Calu3 (cell line): ENCODE results near the gene SOX8. TPM values are rescaled to one million over a fixed set of nuclear protein-coding genes. Genes with fewer than 3 reads are reported as not detected.

Source experiments
- BruUV-seq: library from RNA; stranded (reverse); fragments of 400-500 nt; replicated peaks from 2 replicates; lab custom pipeline; 2021; lab: Mats Ljungman, UMichigan
- CTCF ChIA-PET: fragments of 300-600 bp; sonication (Branson Sonifier 250); formaldehyde crosslinking; loops from one replicate; lab custom pipeline; 2022; ENCODE audit warnings: antibody characterized with exemption; lab: Charles Lee
- DNase-seq: peaks from one replicate; pipeline ENCODE4 v3.0.0; 2022
- H3K27ac Mint-ChIP-seq: one replicate; pipeline ENCODE4 v1.8.0; 2022; ENCODE audit warnings: mixed read lengths; ENCODE audit not compliant: unreplicated experiment
- H3K27me3 Mint-ChIP-seq: one replicate; pipeline ENCODE4 v1.8.0; 2022; ENCODE audit warnings: mixed read lengths; ENCODE audit not compliant: unreplicated experiment
- H3K36me3 Mint-ChIP-seq: one replicate; pipeline ENCODE4 v1.8.0; 2022; ENCODE audit warnings: mild to moderate bottlenecking, moderate library complexity, mixed read lengths; ENCODE audit not compliant: insufficient read depth, unreplicated experiment
- H3K4me1 Mint-ChIP-seq: one replicate; pipeline ENCODE4 v1.8.0; 2022; ENCODE audit warnings: mild to moderate bottlenecking, low read depth, mixed read lengths; ENCODE audit not compliant: unreplicated experiment
- H3K4me3 Mint-ChIP-seq: one replicate; pipeline ENCODE4 v1.8.0; 2022; ENCODE audit warnings: mild to moderate bottlenecking, low read depth, moderate library complexity, mixed read lengths; ENCODE audit not compliant: unreplicated experiment
- H3K9me3 Mint-ChIP-seq: one replicate; pipeline ENCODE4 v1.8.0; 2022; ENCODE audit warnings: low read depth, mixed read lengths; ENCODE audit not compliant: unreplicated experiment
- intact Hi-C: fragments of 100-400 bp; cut with micrococcal nuclease; formaldehyde crosslinking; loops from one replicate; pipeline ENCODE4 v1.10.0; 2022; ENCODE audit not compliant: unreplicated experiment
- total RNA-seq: library from RNA; stranded (reverse); gene quantifications from 2 replicates; pipeline ENCODE4 v1.2.3, GENCODE V29; 2022
- TF ChIP-seq, protein P1 (sequence below): fragments of 200-600 bp; IDR thresholded peaks from one replicate; pipeline ENCODE4 v1.8.0; 2022; ENCODE audit warnings: antibody characterized with exemption; ENCODE audit not compliant: unreplicated experiment

The SOX8 gene
- total RNA-seq, 1 experiment from 2014 or later, result 0.92 TPM

DNA sequence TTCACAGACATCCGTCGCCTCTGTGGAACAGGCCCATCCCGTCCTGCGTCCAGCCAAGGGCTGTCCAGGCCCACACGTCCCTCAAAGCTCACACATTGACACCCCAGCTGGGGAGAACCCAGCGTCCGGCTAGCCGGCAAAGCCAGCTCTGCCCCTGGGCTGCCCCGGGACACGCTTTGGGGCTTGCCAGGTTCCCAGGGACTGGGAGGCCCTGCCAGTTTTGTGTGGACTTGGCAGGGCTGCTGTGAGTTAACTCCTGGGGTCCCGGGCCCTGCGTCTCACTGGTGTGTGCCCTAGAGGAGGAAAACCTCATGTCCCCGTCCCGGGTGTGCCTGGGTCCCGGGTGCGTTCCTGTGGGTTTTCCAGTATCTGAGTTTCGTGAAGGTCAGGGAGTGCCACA lies 6.3 kb downstream of the SOX8 start:
- TF ChIP-seq, protein P1, sequence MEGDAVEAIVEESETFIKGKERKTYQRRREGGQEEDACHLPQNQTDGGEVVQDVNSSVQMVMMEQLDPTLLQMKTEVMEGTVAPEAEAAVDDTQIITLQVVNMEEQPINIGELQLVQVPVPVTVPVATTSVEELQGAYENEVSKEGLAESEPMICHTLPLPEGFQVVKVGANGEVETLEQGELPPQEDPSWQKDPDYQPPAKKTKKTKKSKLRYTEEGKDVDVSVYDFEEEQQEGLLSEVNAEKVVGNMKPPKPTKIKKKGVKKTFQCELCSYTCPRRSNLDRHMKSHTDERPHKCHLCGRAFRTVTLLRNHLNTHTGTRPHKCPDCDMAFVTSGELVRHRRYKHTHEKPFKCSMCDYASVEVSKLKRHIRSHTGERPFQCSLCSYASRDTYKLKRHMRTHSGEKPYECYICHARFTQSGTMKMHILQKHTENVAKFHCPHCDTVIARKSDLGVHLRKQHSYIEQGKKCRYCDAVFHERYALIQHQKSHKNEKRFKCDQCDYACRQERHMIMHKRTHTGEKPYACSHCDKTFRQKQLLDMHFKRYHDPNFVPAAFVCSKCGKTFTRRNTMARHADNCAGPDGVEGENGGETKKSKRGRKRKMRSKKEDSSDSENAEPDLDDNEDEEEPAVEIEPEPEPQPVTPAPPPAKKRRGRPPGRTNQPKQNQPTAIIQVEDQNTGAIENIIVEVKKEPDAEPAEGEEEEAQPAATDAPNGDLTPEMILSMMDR, result no peak
- intact Hi-C loops, result no loop called here
- H3K9me3 Mint-ChIP-seq, result no peaks in the 10 kb centered on the region
- H3K4me1 Mint-ChIP-seq, result no peaks in the 10 kb centered on the region
- no peak overlapping the region for H3K4me3 Mint-ChIP-seq
- H3K36me3 Mint-ChIP-seq, result peaks cover 3% of the 10 kb centered on the region
- CTCF ChIA-PET, result no interaction called here
- H3K27ac Mint-ChIP-seq, result no peak overlapping the region
- BruUV-seq, result no TSS peak
- peaks cover 90% of the 10 kb centered on the region for H3K27me3 Mint-ChIP-seq
- no peak for DNase-seq

DNA sequence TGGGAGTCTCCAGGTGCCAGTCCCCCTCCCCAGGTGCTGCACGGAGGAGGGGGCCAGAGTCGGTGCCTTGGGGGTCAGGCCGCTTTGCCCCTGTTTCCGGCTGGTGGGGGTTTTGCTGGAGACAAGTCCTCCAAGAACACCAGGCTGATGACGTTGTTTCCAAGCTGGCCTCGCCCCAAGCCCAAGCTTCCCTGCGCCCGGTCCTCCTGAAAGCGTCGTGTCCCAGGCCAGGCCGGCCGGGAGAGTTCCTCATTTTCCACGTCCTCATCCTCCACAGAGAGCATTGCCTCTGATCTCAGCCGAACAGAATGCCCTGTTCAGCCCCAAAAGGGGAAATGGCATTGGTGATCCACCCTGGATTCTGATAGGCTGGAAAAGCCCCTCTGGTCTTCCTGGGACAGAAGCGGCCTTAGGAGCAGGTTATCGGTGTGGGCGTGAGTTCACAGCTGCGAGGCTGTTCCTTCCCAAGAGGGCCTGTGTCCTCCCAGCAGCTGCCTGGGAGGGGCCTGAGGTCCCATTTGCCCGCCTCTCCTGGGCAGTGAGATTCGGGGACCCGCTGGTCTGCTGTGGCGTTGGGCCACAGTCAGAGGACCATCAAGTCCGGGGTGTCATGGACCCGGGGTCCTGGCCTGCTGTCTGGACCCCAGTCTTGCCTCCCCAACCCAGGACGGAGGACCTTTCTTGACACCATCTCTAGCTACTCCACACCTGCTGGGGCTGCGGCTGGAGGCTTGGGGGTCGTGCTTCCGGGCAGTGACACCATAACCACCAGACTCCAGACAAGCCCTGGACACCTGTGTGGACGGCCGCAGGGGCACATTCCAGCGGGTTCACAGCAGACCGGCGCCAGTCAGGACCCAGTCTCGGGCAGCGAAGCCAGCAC lies 7.1 kb downstream of the SOX8 start:
- no TSS peak for BruUV-seq
- CTCF ChIA-PET, result no interaction called here
- no peak overlapping the region for H3K4me3 Mint-ChIP-seq
- H3K4me1 Mint-ChIP-seq, result no peaks in the 10 kb centered on the region
- no peak for DNase-seq
- H3K9me3 Mint-ChIP-seq, result no peaks in the 10 kb centered on the region
- H3K27ac Mint-ChIP-seq, result no peak overlapping the region
- H3K36me3 Mint-ChIP-seq, result peaks cover 3% of the 10 kb centered on the region
- TF ChIP-seq, protein P1, result no peak
- H3K27me3 Mint-ChIP-seq, result peaks cover 87% of the 10 kb centered on the region
- intact Hi-C loops, result no loop called here

DNA sequence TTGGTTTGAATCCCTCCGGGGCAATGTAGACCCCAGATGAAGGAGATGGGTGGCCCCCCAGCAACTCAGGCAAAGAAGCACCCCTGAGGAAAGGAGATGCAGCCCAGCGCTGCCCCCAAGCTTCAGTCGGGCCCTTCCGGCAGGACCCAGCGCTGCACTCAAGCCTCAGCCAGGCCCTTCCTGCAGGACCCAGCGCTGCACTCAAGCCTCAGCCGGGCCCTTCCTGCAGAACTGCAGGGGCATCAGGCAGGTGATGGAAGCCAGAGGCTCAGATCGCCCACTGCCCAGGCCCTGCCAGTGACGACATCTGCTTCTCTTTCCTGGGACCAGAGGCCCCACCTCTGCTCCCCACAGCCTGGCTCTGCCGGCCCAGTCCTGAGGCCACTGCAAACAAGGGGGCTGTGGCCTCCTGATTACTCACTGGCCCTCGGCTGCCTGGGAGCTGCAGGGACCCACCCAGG lies 7.8 kb downstream of the SOX8 start:
- intact Hi-C loops, result no loop called here
- DNase-seq, result no peak
- no peaks in the 10 kb centered on the region for H3K9me3 Mint-ChIP-seq
- peaks cover 3% of the 10 kb centered on the region for H3K36me3 Mint-ChIP-seq
- no peak overlapping the region for H3K27ac Mint-ChIP-seq
- CTCF ChIA-PET, result no interaction called here
- no peaks in the 10 kb centered on the region for H3K4me1 Mint-ChIP-seq
- TF ChIP-seq, protein P1, result no peak
- peaks cover 90% of the 10 kb centered on the region for H3K27me3 Mint-ChIP-seq
- no peak overlapping the region for H3K4me3 Mint-ChIP-seq
- BruUV-seq, result no TSS peak

DNA sequence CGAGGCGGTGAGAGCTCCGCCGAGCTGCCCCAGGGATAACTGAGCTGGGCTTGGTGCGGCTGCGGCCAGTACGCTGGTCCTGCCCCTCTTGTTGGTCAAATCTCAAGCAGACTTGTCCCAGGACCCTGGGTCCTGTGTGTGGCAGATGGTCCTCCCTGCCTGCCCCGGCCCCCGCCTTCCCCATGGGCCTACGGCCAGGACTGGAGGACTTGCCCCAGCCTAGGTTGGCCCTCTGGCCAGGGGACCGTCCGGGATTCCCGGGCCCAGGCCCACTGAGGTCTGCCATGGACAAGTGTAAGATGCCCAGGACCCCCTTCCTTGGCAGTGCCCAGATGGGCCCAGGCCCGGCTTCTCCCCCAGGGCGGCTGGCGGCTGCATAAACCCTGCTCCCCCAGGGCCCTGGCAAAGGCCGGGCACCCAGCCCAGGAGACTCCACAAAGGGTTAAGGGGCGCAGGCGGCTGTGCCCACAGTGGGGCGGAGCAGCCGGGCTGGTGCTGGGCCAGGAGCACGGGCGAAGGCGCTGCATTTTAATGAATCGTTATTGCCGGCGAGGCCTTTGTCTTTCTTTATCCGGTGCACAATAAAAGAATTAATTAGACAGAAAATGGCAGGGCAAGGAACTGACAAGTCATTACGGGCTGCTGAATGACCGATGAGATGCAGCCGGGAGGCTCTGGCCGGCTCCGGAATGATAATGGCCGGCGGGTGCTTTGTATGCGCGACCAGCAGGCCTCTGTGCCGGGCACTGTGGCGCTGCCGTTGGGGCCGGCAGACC lies 9.1 kb downstream of the SOX8 start:
- CTCF ChIA-PET, result no interaction called here
- intact Hi-C loops, result no loop called here
- H3K4me3 Mint-ChIP-seq, result no peak overlapping the region
- no peak overlapping the region for H3K27ac Mint-ChIP-seq
- H3K9me3 Mint-ChIP-seq, result no peaks in the 10 kb centered on the region
- DNase-seq, result no peak
- H3K27me3 Mint-ChIP-seq, result peaks cover 97% of the 10 kb centered on the region
- no TSS peak for BruUV-seq
- no peaks in the 10 kb centered on the region for H3K4me1 Mint-ChIP-seq
- peaks cover 3% of the 10 kb centered on the region for H3K36me3 Mint-ChIP-seq
- TF ChIP-seq, protein P1, result no peak
